ENCODE results near the gene SCNN1B. TPM values are rescaled to one million over a fixed set of nuclear protein-coding genes. Genes with fewer than 3 reads are reported as not detected.

Gene SCNN1B
- total and polyA plus RNA-seq, 2 of the 13 experiments (the other 11 are each of a cell fraction or from before 2014, with no cell fraction given), result not detected

- no peaks in the 10 kb centered on the region for H3K79me2 ChIP-seq (ENCODE audit: insufficient read depth, low read length)
- DNase-seq (ENCODE audit: low spot score) (no peak), FAIRE-seq (no peak), ATAC-seq (no peak)
- in situ Hi-C loops (cut with HindIII; ENCODE audit: extremely low pct_ligation_motif_present, low pct_unique_long_range_greater_than_20kb), result no loop called here
- H3K9ac ChIP-seq (ENCODE audit: insufficient read depth, low read depth, low read length), result no peak overlapping the region
- no peak for TF ChIP-seq BHLHE40 (IDR thresholded peaks at IDR 0.05; ENCODE audit: low read length)
- TF ChIP-seq ZNF430 (CRISPR knock-in tag; IDR thresholded peaks at IDR 0.05), result no peak
- TF ChIP-seq BCL3 (CRISPR knock-in tag; IDR thresholded peaks at IDR 0.05), result no peak
- TF ChIP-seq ZNF460 (CRISPR knock-in tag; IDR thresholded peaks at IDR 0.05; ENCODE audit: borderline replicate concordance), result no peak
- TF ChIP-seq ZNF792 (CRISPR knock-in tag; IDR thresholded peaks at IDR 0.05), result no peak
- no peak for TF ChIP-seq ZSCAN31 (CRISPR knock-in tag; IDR thresholded peaks at IDR 0.05; ENCODE audit: low read depth)
- no peak for TF ChIP-seq ZNF703 (CRISPR knock-in tag; IDR thresholded peaks at IDR 0.05; ENCODE audit: borderline replicate concordance)
- TF ChIP-seq ZNF362 (CRISPR knock-in tag; IDR thresholded peaks at IDR 0.05; ENCODE audit: borderline replicate concordance), result no peak
- TF ChIP-seq SRF (IDR thresholded peaks at IDR 0.05; ENCODE audit: low read depth, low read length), result no peak
- TF ChIP-seq HDAC1 (CRISPR knock-in tag; IDR thresholded peaks at IDR 0.05), result no peak
- TF ChIP-seq ZNF180 (CRISPR knock-in tag; IDR thresholded peaks at IDR 0.05; ENCODE audit: borderline replicate concordance, low read depth), result no peak
- TF ChIP-seq GATAD2A (CRISPR knock-in tag; IDR thresholded peaks at IDR 0.05), result no peak
- no peak for TF ChIP-seq ATAD3A (CRISPR knock-in tag; IDR thresholded peaks at IDR 0.05)
- TF ChIP-seq REL (CRISPR knock-in tag; conservative IDR thresholded peaks at IDR 0.05), result no peak
- no peak for TF ChIP-seq ZFP36 (IDR thresholded peaks at IDR 0.05; ENCODE audit: borderline replicate concordance, low read depth, low read length, partially characterized antibody)
- TF ChIP-seq HINFP (CRISPR knock-in tag; IDR thresholded peaks at IDR 0.05; ENCODE audit: low read depth), result no peak
- no peak for TF ChIP-seq JUND (CRISPR knock-in tag; IDR thresholded peaks at IDR 0.05)
- no peak for TF ChIP-seq GRHL1 (CRISPR knock-in tag; conservative IDR thresholded peaks at IDR 0.05)
- no peak for TF ChIP-seq HMG20A (CRISPR knock-in tag; IDR thresholded peaks at IDR 0.05; ENCODE audit: borderline replicate concordance)
- TF ChIP-seq XRCC5 (optimal IDR thresholded peaks at IDR 0.05; ENCODE audit: low read length), result no peak
- no peak overlapping the region for H3K4me3 ChIP-seq (replicated peaks in 1 of 3; ENCODE audit: insufficient read depth in 1 of 3, low read depth in 2 of 3, low read length in 3 of 3)
- peaks cover 2 to 34% of the 10 kb centered on the region in 2 experiments; a peak in 3 of 5 replicates for H3K27me3 ChIP-seq (ENCODE audit: control insufficient read depth in 1 of 2, insufficient read depth in 2 of 2, low read length in 2 of 2)
- ChIA-PET POLR2A (no interaction called here), CTCF (ENCODE audit: low intra/inter-chr PET ratio, low total read pairs) (no interaction called here)
- H4K20me1 ChIP-seq (ENCODE audit: insufficient read depth, low read length), result no peaks in the 10 kb centered on the region
- H3K9me3 ChIP-seq (ENCODE audit: low read length), result no peaks in the 10 kb centered on the region
- intact Hi-C loops (cut with micrococcal nuclease; ENCODE audit: unreplicated experiment), result no loop called here
- no peaks in the 10 kb centered on the region for H3K4me1 ChIP-seq (ENCODE audit: insufficient read depth, low read length)
- H3K27ac ChIP-seq (ENCODE audit: extremely low read length, insufficient read depth, low read length), result no peak overlapping the region
- 29% methylated on average over 5 of the region's 5 CpGs for WGBS (ENCODE audit: low lambda C conversion rate)
- no TSS peak for BruUV-seq (replicated peaks)
- no peak overlapping the region for H2AFZ ChIP-seq (ENCODE audit: low read length)
- H3K36me3 ChIP-seq (replicated peaks in 1 of 2; ENCODE audit: control insufficient read depth in 1 of 2, insufficient read depth in 2 of 2, low read length in 2 of 2), result no peaks in the 10 kb centered on the region
- no peak overlapping the region for H3K4me2 ChIP-seq (ENCODE audit: low read depth, low read length)
Observed at GRCh38 chr16:23351360-23351759, 49.3 kb downstream of the SCNN1B start.

All from HepG2 (cell line).